GM18517 (cell line): Measurements from ENCODE around the gene SEC22C.
"Not testable (repeated sequence)": the region's sequence is repeated elsewhere in the genome, so short reads cannot be mapped to it uniquely, and the experiment has no call there.

Experiments
- ATAC-seq: cut with Tn5 transposase; IDR thresholded peaks from one replicate; pipeline ENCODE4 v1.9.1; 2021; ENCODE audit warnings: mild to moderate bottlenecking, moderate library complexity; ENCODE audit not compliant: unreplicated experiment

Gene SEC22C

GRCh38 chr3:42582474-42583070 lies 805 bp upstream of the SEC22C start:
- no peak for ATAC-seq

- peak; percentile 7 for ATAC-seq
Observed at GRCh38 chr3:42581400-42581708, 413 bp downstream of the SEC22C start.

GRCh38 chr3:42579346-42579745 lies 2.4 kb downstream of the SEC22C start:
- not testable (repeated sequence) for ATAC-seq

- no peak for ATAC-seq
Observed at GRCh38 chr3:42578054-42578453, 3.7 kb downstream of the SEC22C start.

- ATAC-seq, result no peak
Observed at GRCh38 chr3:42575137-42575741, 6.5 kb downstream of the SEC22C start.

- ATAC-seq, result no peak
Observed at GRCh38 chr3:42572278-42572677, 9.5 kb downstream of the SEC22C start.

- no peak for ATAC-seq
Observed at GRCh38 chr3:42569593-42570142, 12.1 kb downstream of the SEC22C start.

- no peak for ATAC-seq
Observed at GRCh38 chr3:42562047-42562907, 19.5 kb downstream of the SEC22C start.

GRCh38 chr3:42557854-42558253 lies 23.9 kb downstream of the SEC22C start:
- ATAC-seq, result no peak

GRCh38 chr3:42556817-42557216 lies 24.9 kb downstream of the SEC22C start:
- not testable (repeated sequence) for ATAC-seq

- ATAC-seq, result peak; percentile 70
Observed at GRCh38 chr3:42556089-42556632, 25.6 kb downstream of the SEC22C start.

GRCh38 chr3:42552830-42553229 lies 28.9 kb downstream of the SEC22C start:
- ATAC-seq, result no peak

- no peak for ATAC-seq
Observed at GRCh38 chr3:42550250-42550649, 31.5 kb downstream of the SEC22C start.

- ATAC-seq, result no peak
Observed at GRCh38 chr3:42549131-42549530, 32.6 kb downstream of the SEC22C start.

GRCh38 chr3:42547401-42547945 lies 34.3 kb downstream of the SEC22C start:
- ATAC-seq, result peak; percentile 56

GRCh38 chr3:42546691-42547213 lies 35.0 kb downstream of the SEC22C start:
- no peak for ATAC-seq

- no peak for ATAC-seq
Observed at GRCh38 chr3:42545284-42545900, 36.4 kb downstream of the SEC22C start.

- no peak for ATAC-seq
Observed at GRCh38 chr3:42544492-42545283, 37.1 kb downstream of the SEC22C start.

- no peak for ATAC-seq
Observed at GRCh38 chr3:42541079-42541478, 40.7 kb downstream of the SEC22C start.
